NCI-H2081 treated with DMSO at 0.1 percent for 48 hours (cell line): Measurements from ENCODE around the gene RGS3.

Experiments
- DNase-seq: peaks from one replicate; lab custom pipeline; 2025; lab: John Stamatoyannopoulos, UW

RGS3 gene

GRCh38 chr9:113529336-113530009 lies 65.9 kb downstream of the RGS3 start:
- no peak for DNase-seq

GRCh38 chr9:113530022-113530635 lies 66.6 kb downstream of the RGS3 start:
- DNase-seq = no peak

GRCh38 chr9:113530942-113531341 lies 67.4 kb downstream of the RGS3 start:
- no peak for DNase-seq

- DNase-seq = no peak
These were observed 68.6 kb downstream of the RGS3 start for GRCh38 chr9:113531919-113532808.

GRCh38 chr9:113532809-113533190 lies 69.3 kb downstream of the RGS3 start:
- no peak for DNase-seq

- no peak for DNase-seq
These were observed 70.1 kb downstream of the RGS3 start for GRCh38 chr9:113533335-113534225.

- no peak for DNase-seq
These were observed 72.2 kb downstream of the RGS3 start for GRCh38 chr9:113535756-113536155.

- no peak for DNase-seq
These were observed 72.6 kb downstream of the RGS3 start for GRCh38 chr9:113536166-113536482.

- no peak for DNase-seq
These were observed 73.1 kb downstream of the RGS3 start for GRCh38 chr9:113536483-113537228.

GRCh38 chr9:113537229-113537810 lies 73.8 kb downstream of the RGS3 start:
- no peak for DNase-seq

GRCh38 chr9:113538131-113538530 lies 74.6 kb downstream of the RGS3 start:
- DNase-seq = no peak

GRCh38 chr9:113538701-113539430 lies 75.3 kb downstream of the RGS3 start:
- no peak for DNase-seq

GRCh38 chr9:113540466-113540865 lies 76.9 kb downstream of the RGS3 start:
- no peak for DNase-seq

GRCh38 chr9:113541019-113541900 lies 77.7 kb downstream of the RGS3 start:
- no peak for DNase-seq

- DNase-seq = no peak
These were observed 78.5 kb downstream of the RGS3 start for GRCh38 chr9:113542006-113542405.

- DNase-seq = no peak
These were observed 79.2 kb downstream of the RGS3 start for GRCh38 chr9:113542741-113543140.

- DNase-seq = no peak
These were observed 79.9 kb downstream of the RGS3 start for GRCh38 chr9:113543296-113543981.

- DNase-seq = no peak
These were observed 80.4 kb downstream of the RGS3 start for GRCh38 chr9:113543982-113544303.

GRCh38 chr9:113545068-113545467 lies 81.5 kb downstream of the RGS3 start:
- no peak for DNase-seq
